Measurements from ENCODE around the gene TRPM4.

TRPM4 gene

DNA sequence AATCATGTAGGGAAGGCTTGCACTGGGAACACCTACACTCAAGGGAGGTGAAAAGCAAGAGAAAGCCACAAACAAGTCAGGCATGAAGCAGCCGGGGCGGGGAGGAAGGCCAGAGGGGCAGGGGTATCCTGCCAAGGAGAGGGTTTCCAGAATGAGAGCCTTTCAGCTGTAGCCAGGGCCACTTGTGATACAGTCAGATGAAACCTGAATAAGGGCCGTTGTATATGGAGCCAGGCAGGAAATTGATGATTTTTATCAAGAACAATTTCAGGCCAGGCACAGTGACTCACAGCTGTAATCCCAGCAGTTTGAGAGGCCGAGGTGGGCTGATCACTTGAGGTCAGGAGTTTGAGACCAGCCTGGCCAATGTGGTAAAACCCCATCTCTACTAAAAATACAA, 4.4 kb downstream of the TRPM4 start:
- Histone ChIP-seq H4K91ac (ENCODE audit: low read depth, low read length) (no peak overlapping the region), H3K27me3 (ENCODE audit: insufficient read depth, low read length) (no peaks in the 10 kb centered on the region), H3K79me2 (ENCODE audit: control insufficient read depth, insufficient read depth, low read length, poor library complexity) (peaks cover 6% of the 10 kb centered on the region), H3K36me3 (ENCODE audit: control insufficient read depth in 1 of 2, insufficient read depth in 2 of 2, low read length in 2 of 2) (peaks cover 2 to 8% of the 10 kb centered on the region in 2 experiments), H3K9ac (ENCODE audit: low read length) (no peak overlapping the region), H3K23ac (ENCODE audit: low read length) (no peak overlapping the region), H3K4me3 (ENCODE audit: low read depth, low read length) (no peak overlapping the region), H2AK5ac (ENCODE audit: low read length) (no peak overlapping the region), H4K8ac (ENCODE audit: low read depth, low read length) (no peak overlapping the region), H3K4me2 (ENCODE audit: low read length) (no peak overlapping the region), H4K12ac (ENCODE audit: low read depth, low read length) (no peak overlapping the region), H2BK5ac (ENCODE audit: low read depth, low read length, poor library complexity) (no peak overlapping the region), H3K27ac (ENCODE audit: low read depth, low read length) (no peak overlapping the region), H2BK120ac (ENCODE audit: insufficient read depth, low read length, poor library complexity) (no peak overlapping the region), H3K14ac (ENCODE audit: low read length) (no peak overlapping the region), H3K9me3 (ENCODE audit: insufficient read depth, low read depth, low read length) (no peaks in the 10 kb centered on the region), H3K18ac (ENCODE audit: low read length) (no peak overlapping the region), H3K4ac (ENCODE audit: low read depth, low read length) (no peak overlapping the region), H2AFZ (ENCODE audit: insufficient read depth, low read length, poor library complexity) (no peak overlapping the region), H3K79me1 (ENCODE audit: low read length) (peaks cover 10% of the 10 kb centered on the region), H3K4me1 (ENCODE audit: control insufficient read depth in 1 of 2, insufficient read depth in 2 of 2, low read length in 2 of 2) (peaks cover 8% of the 10 kb centered on the region in 2 experiments), H2BK12ac (ENCODE audit: low read length) (no peak overlapping the region)
- DNase-seq, result no peak
- no CpG with 5 or more reads among the region's 4 CpGs for WGBS (ENCODE audit: extremely low coverage, insufficient coverage, insufficient read length)

DNA sequence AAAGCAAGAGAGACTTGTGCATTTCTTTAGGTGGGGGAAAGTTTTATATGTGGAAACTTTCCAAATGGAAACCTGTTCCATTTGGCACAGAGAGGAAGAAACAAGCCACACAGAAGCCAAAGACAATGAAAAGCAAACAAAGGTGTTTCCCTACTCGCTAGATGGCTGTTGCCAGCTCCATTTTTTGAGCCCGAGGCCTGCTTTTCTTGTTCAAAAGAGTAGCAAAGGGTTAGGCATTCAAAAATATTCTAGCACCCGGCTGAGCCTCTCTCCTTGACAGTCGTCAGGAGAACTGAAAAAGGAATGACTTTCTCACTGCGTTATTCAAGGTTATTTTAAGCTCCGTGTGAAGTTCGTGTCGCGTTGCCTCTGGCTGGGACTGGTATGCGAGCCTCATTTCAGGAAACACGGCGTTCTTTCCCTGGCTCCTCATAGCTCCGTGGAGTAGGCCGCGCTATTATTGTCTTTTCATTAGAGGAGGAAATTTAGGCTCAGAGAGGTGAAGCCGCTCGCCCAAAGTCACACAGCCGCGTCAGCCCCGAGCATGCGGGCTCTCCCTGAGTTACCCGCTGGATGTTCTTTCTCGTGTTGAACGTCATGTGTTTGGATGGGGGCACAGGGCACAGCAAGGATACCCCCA, 7.6 kb downstream of the TRPM4 start:
- Histone ChIP-seq H2AK5ac (ENCODE audit: low read length) (no peak overlapping the region), H3K27ac (ENCODE audit: low read depth, low read length) (no peak overlapping the region), H3K9ac (ENCODE audit: low read length) (no peak overlapping the region), H3K4ac (ENCODE audit: low read depth, low read length) (no peak overlapping the region), H2AFZ (ENCODE audit: insufficient read depth, low read length, poor library complexity) (no peak overlapping the region), H3K4me2 (ENCODE audit: low read length) (no peak overlapping the region), H2BK5ac (ENCODE audit: low read depth, low read length, poor library complexity) (no peak overlapping the region), H3K9me3 (ENCODE audit: insufficient read depth, low read depth, low read length) (no peaks in the 10 kb centered on the region), H3K18ac (ENCODE audit: low read length) (no peak overlapping the region), H3K23ac (ENCODE audit: low read length) (no peak overlapping the region), H2BK120ac (ENCODE audit: insufficient read depth, low read length, poor library complexity) (no peak overlapping the region), H3K14ac (ENCODE audit: low read length) (no peak overlapping the region), H3K36me3 (ENCODE audit: control insufficient read depth in 1 of 2, insufficient read depth in 2 of 2, low read length in 2 of 2) (peaks cover 14 to 17% of the 10 kb centered on the region in 2 experiments), H3K4me3 (ENCODE audit: low read depth, low read length) (no peak overlapping the region), H3K79me1 (ENCODE audit: low read length) (no peaks in the 10 kb centered on the region), H4K8ac (ENCODE audit: low read depth, low read length) (no peak overlapping the region), H4K12ac (ENCODE audit: low read depth, low read length) (no peak overlapping the region), H2BK12ac (ENCODE audit: low read length) (no peak overlapping the region), H4K91ac (ENCODE audit: low read depth, low read length) (no peak overlapping the region), H3K27me3 (ENCODE audit: insufficient read depth, low read length) (no peaks in the 10 kb centered on the region), H3K4me1 (ENCODE audit: control insufficient read depth in 1 of 2, insufficient read depth in 2 of 2, low read length in 2 of 2) (no peaks in the 10 kb centered on the region), H3K79me2 (ENCODE audit: control insufficient read depth, insufficient read depth, low read length, poor library complexity) (no peaks in the 10 kb centered on the region)
- no peak for DNase-seq
- WGBS (ENCODE audit: extremely low coverage, insufficient coverage, insufficient read length), result no CpG with 5 or more reads among the region's 24 CpGs

DNA sequence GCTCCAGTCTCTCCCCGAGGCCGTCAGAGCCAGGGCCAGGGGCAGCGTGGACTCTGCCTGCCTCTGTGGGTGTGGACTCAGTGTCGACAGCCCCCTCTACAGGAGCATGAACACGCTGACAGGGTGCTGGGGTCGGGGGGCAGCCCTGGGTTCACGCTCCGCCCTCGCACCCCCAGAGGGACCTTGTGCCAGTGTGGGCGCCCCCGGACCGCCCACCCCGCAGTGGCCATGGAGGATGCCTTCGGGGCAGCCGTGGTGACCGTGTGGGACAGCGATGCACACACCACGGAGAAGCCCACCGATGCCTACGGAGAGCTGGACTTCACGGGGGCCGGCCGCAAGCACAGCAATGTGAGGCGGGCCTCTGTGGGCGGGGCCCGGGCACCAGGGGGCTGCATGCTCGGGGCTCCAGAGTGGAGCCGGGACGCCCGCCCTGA, 8.3 kb downstream of the TRPM4 start:
- Histone ChIP-seq H3K4me3 (ENCODE audit: low read depth, low read length) (no peak overlapping the region), H3K4me1 (ENCODE audit: control insufficient read depth in 1 of 2, insufficient read depth in 2 of 2, low read length in 2 of 2) (no peaks in the 10 kb centered on the region), H3K18ac (ENCODE audit: low read length) (no peak overlapping the region), H3K27ac (ENCODE audit: low read depth, low read length) (no peak overlapping the region), H2BK5ac (ENCODE audit: low read depth, low read length, poor library complexity) (no peak overlapping the region), H4K12ac (ENCODE audit: low read depth, low read length) (peak overlapping the region; percentile 2), H3K4ac (ENCODE audit: low read depth, low read length) (no peak overlapping the region), H3K79me1 (ENCODE audit: low read length) (no peaks in the 10 kb centered on the region), H2BK12ac (ENCODE audit: low read length) (no peak overlapping the region), H4K91ac (ENCODE audit: low read depth, low read length) (no peak overlapping the region), H3K23ac (ENCODE audit: low read length) (no peak overlapping the region), H2BK120ac (ENCODE audit: insufficient read depth, low read length, poor library complexity) (no peak overlapping the region), H3K27me3 (ENCODE audit: insufficient read depth, low read length) (no peaks in the 10 kb centered on the region), H3K9ac (ENCODE audit: low read length) (no peak overlapping the region), H2AFZ (ENCODE audit: insufficient read depth, low read length, poor library complexity) (no peak overlapping the region), H4K8ac (ENCODE audit: low read depth, low read length) (no peak overlapping the region), H3K4me2 (ENCODE audit: low read length) (no peak overlapping the region), H2AK5ac (ENCODE audit: low read length) (no peak overlapping the region), H3K79me2 (ENCODE audit: control insufficient read depth, insufficient read depth, low read length, poor library complexity) (no peaks in the 10 kb centered on the region), H3K36me3 (ENCODE audit: control insufficient read depth in 1 of 2, insufficient read depth in 2 of 2, low read length in 2 of 2) (peaks cover 18 to 20% of the 10 kb centered on the region in 2 experiments), H3K14ac (ENCODE audit: low read length) (no peak overlapping the region), H3K9me3 (ENCODE audit: insufficient read depth, low read depth, low read length) (no peaks in the 10 kb centered on the region)
- no CpG with 5 or more reads among the region's 30 CpGs for WGBS (ENCODE audit: extremely low coverage, insufficient coverage, insufficient read length)
- no peak for DNase-seq

DNA sequence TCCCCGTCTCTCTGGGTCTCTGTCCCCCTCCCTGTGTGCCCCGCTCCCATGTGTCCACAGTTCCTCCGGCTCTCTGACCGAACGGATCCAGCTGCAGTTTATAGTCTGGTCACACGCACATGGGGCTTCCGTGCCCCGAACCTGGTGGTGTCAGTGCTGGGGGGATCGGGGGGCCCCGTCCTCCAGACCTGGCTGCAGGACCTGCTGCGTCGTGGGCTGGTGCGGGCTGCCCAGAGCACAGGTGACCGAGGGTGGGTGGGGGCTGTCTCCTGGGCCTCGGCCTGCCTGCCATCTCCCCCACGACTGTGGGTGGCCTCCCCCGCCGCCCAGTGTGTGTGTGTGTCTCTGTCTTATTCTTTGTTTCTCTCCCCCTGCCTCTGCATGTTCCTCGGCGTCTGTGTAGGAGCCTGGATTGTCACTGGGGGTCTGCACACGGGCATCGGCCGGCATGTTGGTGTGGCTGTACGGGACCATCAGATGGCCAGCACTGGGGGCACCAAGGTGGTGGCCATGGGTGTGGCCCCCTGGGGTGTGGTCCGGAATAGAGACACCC, 10.3 kb downstream of the TRPM4 start:
- no peak overlapping the region for H3K14ac ChIP-seq (ENCODE audit: low read length)
- H4K12ac ChIP-seq (ENCODE audit: low read depth, low read length), result no peak overlapping the region
- no peaks in the 10 kb centered on the region for H3K79me1 ChIP-seq (ENCODE audit: low read length)
- DNase-seq, result no peak
- H3K27ac ChIP-seq (ENCODE audit: low read depth, low read length), result no peak overlapping the region
- WGBS (ENCODE audit: extremely low coverage, insufficient coverage, insufficient read length), result no CpG with 5 or more reads among the region's 25 CpGs
- peaks cover 30 to 36% of the 10 kb centered on the region in 2 experiments for H3K36me3 ChIP-seq (ENCODE audit: control insufficient read depth in 1 of 2, insufficient read depth in 2 of 2, low read length in 2 of 2)
- no peaks in the 10 kb centered on the region for H3K9me3 ChIP-seq (ENCODE audit: insufficient read depth, low read depth, low read length)
- H3K4me1 ChIP-seq (ENCODE audit: control insufficient read depth in 1 of 2, insufficient read depth in 2 of 2, low read length in 2 of 2), result no peaks in the 10 kb centered on the region
- H3K79me2 ChIP-seq (ENCODE audit: control insufficient read depth, insufficient read depth, low read length, poor library complexity), result no peaks in the 10 kb centered on the region
- H3K27me3 ChIP-seq (ENCODE audit: insufficient read depth, low read length), result no peaks in the 10 kb centered on the region
- no peak overlapping the region for H3K23ac ChIP-seq (ENCODE audit: low read length)
- no peak overlapping the region for H4K91ac ChIP-seq (ENCODE audit: low read depth, low read length)
- no peak overlapping the region for H4K8ac ChIP-seq (ENCODE audit: low read depth, low read length)
- H3K18ac ChIP-seq (ENCODE audit: low read length), result no peak overlapping the region
- no peak overlapping the region for H3K4ac ChIP-seq (ENCODE audit: low read depth, low read length)
- H3K9ac ChIP-seq (ENCODE audit: low read length), result no peak overlapping the region
- H2BK5ac ChIP-seq (ENCODE audit: low read depth, low read length, poor library complexity), result no peak overlapping the region
- no peak overlapping the region for H3K4me2 ChIP-seq (ENCODE audit: low read length)
- no peak overlapping the region for H2AFZ ChIP-seq (ENCODE audit: insufficient read depth, low read length, poor library complexity)
- H2BK12ac ChIP-seq (ENCODE audit: low read length), result no peak overlapping the region
- H2BK120ac ChIP-seq (ENCODE audit: insufficient read depth, low read length, poor library complexity), result no peak overlapping the region
- H3K4me3 ChIP-seq (ENCODE audit: low read depth, low read length), result no peak overlapping the region
- H2AK5ac ChIP-seq (ENCODE audit: low read length), result no peak overlapping the region

Measured in trophoblast cell (in vitro differentiated cells and primary cell).